Eye (tissue), 1 donor: ENCODE data around the gene TBC1D25.

Experiments used
- DNase-seq: peaks from one replicate; pipeline ENCODE4 v3.0.0-alpha.2; 2015

Gene TBC1D25

DNA sequence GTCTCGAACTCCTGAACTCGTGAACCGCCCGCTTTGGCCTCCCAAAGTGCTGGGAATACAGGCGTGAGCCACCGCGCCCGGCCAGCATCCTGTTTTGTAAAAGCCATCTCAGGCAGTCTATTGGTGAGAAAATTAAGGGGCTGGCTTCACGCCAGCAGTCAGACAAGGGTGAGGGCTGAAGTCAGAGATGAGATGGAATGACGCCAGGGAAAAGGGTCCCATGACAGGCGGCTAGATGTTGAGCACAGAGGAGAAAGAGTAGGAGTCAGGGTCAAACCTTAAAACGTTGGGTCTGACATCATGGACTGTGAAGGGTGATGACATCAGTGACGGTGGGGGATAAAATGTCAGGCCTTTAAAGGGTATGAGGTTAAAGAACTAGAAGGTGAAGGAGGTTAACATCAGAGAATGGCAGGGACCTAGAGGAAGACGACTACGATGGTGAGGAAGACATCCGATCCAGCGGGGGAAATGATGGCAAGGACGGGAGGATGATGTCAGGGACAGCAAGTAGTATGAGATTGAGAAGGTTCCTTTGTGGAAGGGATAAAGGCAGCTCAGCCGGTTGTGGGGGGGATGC lies 34.3 kb downstream of the TBC1D25 start:
- DNase-seq, result no peak

DNA sequence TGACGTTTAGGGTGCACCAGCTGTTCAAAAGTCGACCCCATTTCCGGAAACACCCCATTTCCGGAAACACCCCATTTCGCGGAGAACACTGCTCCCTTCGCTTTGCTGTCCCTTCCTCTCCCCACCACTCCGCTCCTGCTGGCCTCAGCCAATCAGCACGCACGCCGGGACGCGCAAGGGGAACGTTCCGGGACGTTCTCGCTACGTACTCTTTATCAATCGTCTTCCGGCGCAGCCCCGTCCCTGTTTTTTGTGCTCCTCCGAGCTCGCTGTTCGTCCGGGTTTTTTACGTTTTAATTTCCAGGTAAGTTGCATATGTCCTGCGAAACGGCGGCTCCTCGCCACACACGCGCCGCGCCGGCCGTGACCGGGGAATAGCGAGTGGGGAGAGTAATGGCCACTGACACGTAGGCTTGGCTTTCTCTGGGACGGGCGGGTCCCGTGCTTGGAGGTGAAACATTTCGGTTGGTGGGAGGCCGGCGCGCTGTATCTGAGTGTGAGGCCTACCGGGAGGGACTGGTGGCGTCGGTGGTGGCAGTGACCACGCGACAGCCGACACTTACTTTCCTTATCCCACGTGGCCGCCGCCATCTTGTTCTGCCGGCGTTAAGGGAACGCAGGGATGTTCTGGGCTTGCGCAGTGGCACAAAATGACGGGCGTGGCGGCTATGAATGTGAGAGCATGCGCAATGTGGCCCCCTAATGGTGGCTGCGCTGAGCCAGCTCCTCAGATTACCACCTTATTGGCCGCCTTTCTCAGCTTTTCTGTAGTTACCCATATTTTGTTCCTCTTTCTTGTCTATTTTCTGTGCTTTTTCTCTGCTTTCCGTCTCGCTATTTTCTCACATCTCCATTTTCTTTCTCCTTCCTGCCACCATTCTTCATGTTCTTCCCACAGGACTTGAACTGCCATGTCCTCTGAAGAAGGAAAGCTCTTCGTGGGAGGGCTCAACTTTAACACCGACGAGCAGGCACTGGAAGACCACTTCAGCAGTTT lies 35.1 kb downstream of the TBC1D25 start, which contains the start of gene RBM3:
Gene RBM3 (plus strand): TSS at position 215 of the 997 bp plus-strand sequence. CDS start 697 bp downstream, at position 912.
- peak; percentile 95 for DNase-seq

DNA sequence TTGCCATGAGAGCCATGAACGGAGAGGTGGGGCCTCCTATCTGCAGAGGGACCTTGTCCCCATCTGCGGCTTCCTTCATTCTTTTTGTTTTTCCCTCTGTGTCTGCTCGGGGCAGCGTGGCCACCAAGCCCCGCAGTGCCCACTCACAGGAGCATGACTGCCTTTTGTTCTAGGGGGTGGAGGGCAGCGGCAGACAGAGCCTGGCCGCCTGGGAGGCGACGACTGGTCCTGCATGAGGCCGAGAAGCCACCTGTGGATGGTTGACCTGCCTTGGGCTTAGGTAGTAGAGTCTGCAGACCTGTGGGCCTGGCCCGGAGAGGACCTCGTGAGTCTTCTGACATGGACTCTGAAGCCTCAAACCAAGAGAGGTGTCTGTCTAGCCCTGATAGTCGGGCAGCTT lies 36.1 kb downstream of the TBC1D25 start:
- no peak for DNase-seq

DNA sequence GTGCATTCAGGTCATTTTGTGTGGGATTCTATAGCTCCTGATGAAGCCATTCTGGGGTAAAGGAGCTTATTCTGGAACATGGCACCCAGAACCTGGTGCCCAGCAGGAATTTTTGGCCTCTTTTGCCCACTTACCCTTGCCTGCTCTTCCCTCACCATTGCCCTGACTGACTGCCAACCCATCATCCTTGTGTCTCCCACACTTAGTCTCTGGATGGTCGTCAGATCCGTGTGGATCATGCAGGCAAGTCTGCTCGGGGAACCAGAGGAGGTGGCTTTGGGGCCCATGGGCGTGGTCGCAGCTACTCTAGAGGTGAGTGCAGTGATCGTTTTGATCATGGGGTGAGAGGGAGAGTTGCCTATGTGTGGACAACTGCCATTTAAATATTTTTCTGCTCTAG lies 36.6 kb downstream of the TBC1D25 start:
- no peak for DNase-seq

DNA sequence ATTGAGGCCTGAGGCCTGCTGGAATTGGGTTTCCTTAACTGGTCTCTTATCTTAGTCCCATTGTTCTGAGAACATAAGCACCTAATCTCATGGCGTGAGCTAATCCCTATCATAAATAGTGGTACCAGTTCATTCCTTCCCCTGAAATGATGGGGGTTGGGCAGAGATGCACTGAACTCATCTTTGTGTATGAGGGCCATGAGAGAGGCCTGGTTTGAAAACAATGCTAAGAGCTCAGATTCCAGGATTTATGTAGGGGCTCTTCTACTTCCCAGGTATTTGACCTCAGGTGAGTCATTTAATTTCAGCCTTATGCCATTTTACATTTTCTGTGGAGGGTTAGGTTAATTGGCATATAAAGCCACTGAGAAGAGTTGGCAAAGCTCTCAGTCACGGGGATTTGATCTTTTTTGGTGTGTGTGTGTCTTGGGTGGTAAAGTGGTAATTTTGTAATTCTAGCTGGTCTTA lies 39.2 kb downstream of the TBC1D25 start:
- DNase-seq, result no peak

DNA sequence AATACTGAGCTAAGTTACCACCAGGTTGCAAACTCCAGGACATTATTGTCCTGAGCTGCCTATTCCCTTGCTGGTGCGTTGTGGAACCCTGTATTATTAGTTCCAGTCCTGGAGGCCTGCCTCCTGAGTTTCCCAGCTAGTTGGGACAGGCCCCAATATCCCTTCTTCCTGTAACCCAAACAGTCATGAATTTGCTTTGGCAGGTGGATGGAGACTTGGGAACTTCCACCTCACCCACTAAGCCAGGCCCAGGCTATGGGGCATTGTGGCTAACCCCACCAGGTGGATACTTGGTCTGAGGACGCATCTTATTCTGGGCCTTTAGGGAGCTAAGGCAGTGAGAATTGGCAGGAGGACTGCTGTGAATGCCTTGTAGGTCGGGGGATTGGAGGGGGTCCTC lies 39.7 kb downstream of the TBC1D25 start:
- no peak for DNase-seq

DNA sequence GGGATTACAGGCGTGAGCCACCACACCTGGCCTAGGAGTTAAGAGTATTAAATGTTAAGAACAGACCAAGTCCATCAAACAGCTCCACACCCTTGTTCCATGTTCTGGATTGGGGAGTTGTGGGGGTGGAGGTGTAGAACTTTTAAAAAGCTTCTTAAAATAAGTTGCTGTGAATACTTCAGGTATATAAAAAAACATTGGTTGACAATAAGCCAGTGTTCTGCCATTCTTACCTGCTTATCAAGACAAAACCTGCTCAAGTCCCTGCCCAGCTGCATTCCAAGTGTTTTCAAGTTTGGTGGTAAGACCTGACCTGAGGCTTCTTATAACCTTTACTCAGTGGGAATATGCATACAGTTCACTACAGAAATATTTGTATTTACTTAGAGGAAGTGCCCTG lies 41.1 kb downstream of the TBC1D25 start:
- no peak for DNase-seq

DNA sequence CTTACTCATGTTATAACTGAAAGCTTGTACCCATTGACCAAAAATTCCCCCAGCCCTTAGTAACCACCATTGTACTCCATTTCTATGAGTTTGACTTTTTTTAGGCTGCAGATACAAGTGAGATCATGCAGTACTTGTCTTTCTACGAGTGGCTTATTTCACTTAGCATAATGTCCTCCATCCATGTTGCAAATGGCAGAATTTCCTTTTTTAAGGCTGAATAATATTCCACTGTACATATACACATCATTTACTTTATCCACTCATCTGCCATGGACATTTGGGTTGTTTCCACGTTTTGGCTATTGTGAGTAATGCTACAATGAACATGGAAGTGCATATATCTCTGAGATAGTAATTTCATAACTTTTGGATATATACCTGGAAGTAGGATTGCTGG lies 45.2 kb downstream of the TBC1D25 start:
- no peak for DNase-seq

DNA sequence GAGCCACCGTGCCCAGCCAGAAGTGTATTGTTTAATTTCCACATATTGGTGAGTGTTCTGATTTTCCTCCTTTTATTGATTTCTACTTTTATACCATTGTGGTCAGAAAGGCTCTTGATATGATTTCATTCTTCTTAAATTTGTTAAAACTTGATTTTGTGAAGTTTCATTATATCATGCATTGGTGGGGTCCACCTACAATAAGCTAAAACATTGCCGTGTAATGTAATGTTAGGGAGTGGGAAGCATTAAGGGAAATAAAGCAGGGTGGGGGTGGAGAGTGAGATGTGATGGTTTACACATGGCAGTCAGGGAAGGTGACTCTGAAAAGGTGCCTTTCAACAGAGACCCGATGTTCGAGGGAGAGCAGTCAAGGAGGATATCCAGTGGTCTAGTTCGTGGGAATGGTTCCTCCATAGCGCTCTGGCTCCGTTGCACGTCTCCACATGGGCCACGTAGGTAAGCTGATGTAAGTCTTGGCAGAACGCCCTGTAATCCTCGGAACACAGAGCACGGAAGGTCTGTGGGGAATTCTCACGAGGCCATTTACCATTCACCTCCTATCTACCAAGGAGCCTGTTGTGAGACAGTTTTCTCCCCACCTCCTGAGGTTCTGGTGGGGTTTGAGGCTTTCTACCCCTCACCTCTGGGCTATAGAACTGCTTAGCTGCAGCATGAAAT lies 50.1 kb downstream of the TBC1D25 start:
- no peak for DNase-seq

DNA sequence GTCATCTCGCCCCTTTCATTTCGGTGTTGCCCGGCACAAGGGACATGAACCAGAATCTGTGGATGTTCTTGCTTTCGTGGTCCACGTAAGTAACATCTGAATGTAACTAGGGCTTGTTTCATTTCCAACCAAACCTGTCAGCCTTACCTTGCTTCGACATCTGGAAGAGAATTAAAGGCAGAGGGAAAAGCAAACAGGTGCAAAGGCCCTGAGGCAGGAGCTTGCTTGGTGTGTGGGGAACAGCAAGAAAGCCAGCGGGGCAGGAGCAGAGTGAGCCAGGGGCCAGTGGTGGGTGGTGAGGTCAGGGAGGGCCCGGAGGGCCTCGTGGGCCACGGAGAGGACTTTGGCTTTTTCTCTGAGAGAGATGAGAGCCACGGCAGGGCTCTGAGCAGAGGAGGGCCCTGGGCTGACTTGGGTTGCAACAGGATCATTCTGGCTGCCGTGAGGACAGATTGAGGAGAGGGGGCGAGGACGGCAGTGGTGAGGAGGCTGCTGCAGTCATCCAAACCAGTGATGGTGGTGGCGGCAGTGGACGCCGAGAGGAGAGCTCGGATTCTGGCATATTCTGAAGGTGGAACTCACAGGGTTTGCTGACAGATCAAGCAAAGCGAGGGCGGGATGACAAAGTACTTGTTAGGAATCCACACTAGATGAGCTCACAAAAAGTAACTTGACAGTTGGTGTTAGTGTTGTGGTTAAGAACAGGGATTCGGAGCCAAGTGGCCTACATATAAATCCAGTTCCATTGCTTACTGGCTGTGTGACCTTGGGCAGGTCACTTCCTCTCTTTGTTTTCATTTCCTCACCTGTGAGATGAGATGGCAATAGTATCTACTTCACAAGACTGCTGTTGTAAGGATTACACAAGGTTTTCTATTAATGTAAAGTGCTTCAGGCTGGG lies 50.9 kb downstream of the TBC1D25 start:
- no peak for DNase-seq

DNA sequence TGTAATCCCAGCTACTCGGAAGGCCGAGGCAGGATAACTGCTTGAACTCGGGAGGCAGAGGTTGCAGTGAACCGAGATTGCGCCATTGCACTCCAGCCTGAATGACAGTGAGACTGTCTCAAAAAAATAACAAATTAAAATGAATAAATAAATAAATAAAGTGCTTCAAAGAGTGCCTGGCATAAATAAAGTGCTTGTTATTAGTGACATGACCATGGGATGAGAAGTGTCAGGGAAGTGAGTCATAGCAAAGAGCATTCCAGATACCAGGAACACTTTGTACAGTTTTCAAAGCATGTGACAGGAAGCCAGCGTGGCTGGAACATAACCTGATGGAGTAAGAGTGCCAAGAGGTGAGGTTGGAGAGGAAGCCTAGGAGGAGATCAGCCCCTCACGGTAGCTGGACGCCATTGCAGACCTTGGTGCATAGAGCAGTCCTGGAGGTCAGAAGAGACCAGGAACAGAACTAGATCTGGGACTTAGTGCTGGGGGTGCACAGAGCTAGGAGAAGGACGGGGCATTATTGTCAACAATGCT lies 51.8 kb downstream of the TBC1D25 start:
- DNase-seq, result no peak

DNA sequence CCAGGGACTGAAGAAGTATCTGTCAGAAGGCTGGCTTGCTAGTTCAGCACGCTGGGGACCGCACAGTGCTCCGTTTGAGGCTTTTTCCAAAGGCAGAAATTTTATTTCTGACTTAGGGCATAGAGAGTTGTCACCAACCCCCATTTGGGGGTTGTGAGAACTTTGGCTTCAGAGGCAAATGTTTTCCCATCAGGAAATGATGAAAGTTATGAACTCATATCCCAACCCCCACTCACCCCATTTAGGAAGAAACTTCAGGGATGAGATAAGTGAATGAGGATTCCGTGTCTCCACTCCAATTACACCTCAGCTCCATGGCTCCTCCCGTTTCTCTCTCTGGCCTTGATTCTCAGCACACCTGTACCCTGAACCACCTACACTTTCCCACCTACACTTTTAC lies 53.5 kb downstream of the TBC1D25 start:
- DNase-seq, result no peak

DNA sequence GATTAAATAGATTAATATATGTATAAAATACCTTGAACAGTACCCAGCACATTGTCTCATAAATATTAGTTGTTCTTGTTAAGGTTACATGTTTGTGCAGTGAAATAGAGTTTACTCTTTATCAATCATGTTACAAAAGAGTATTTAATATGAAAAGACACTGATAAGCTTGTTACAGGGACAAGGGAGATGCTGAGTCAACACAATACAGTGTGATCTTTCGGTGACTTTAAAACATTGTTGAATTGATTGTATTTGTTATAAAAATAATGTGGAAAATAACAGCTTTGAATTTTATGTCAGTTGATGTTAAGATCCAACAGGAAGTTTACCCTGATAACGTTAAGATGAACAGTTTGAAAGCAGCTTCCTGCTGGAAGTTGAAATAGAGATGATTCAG lies 56.4 kb downstream of the TBC1D25 start:
- DNase-seq, result no peak

DNA sequence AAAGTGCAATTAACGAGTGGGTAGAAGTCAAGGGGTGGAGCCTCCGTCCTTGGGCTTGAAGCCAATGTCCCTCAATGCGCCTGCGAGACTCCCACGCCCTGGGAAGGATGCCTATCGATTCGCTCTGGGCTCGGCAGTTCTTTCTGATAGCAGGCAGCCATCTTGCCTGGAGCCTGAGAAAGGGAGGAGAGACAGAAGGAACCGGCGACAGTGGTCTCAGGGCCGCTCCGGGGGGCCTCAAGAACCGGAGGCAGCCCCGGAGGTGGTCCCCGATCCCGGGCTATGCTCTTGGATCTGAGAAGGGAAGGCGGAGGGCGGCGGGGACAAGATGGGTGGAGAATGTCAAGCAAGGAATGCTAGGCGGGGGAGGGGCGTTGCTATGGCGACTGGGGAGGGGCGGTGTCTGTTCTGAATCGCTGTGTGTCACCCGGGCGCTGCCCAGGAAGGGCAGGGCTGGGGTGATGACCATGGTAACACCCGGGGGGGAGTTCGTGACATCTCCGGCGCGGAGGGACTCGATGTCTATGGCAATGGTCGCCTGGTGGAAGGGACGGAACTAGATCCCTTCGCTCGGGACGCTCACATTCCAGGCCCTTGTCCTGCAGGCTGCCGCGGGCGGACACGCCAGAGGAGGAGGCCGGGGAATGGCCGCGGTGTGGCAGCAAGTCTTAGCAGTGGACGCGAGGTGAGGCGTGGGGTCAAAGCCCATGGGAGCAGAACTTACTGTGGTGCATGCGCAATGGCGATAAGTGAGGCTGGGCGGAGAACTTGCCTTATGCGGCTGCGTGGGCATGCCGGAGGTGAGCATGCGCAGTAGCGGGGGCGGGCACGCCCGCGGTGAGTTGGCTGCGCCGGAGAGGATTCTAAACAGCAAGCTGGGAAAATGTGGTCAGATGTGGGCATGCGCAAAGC lies 58.1 kb downstream of the TBC1D25 start, which contains the start of gene WDR13:
Gene WDR13 (plus strand): TSS at position 140 of the 912 bp plus-strand sequence. CDS start 505 bp downstream, at position 645.
- peak; percentile 95 for DNase-seq

DNA sequence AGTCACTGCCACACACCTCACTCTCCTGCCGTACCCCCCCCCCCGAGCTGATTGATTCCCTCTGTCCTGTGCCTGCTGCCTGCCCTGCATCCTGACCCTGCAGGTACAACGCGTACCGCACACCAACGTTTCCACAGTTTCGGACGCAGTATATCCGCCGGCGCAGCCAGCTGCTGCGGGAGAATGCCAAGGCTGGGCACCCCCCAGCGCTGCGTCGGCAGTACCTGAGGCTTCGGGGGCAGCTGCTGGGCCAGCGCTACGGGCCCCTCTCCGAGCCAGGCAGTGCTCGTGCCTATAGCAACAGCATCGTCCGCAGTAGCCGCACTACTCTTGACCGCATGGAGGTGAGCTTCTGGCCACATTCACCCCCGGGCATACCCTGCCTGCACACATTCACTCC lies 59.1 kb downstream of the TBC1D25 start:
- no peak for DNase-seq

DNA sequence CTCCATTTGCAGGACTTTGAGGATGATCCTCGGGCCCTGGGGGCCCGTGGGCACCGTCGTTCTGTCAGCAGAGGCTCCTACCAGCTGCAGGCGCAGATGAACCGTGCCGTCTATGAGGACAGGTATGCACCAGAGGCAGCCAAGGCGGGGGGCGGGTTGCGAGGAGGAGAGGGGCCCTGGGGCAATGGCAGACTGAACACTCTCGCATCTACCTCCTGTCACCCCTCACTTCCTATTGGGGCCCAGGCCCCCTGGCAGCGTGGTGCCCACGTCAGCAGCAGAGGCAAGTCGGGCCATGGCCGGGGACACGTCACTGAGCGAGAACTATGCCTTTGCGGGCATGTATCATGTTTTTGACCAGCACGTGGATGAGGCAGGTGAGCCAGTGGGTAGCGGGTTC lies 59.8 kb downstream of the TBC1D25 start:
- DNase-seq, result no peak

DNA sequence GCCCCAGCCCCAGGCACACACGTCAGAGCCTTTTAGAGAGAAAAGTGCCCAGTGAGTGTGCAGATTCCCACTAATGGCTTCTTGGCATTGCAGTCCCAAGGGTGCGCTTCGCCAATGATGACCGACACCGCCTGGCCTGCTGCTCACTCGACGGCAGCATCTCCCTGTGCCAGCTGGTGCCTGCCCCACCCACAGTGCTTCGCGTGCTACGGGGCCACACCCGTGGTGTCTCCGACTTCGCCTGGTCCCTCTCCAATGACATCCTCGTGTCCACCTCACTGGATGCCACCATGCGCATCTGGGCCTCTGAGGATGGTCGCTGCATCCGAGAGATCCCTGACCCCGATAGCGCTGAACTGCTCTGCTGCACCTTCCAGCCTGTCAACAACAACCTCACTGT lies 60.7 kb downstream of the TBC1D25 start:
- DNase-seq, result no peak

DNA sequence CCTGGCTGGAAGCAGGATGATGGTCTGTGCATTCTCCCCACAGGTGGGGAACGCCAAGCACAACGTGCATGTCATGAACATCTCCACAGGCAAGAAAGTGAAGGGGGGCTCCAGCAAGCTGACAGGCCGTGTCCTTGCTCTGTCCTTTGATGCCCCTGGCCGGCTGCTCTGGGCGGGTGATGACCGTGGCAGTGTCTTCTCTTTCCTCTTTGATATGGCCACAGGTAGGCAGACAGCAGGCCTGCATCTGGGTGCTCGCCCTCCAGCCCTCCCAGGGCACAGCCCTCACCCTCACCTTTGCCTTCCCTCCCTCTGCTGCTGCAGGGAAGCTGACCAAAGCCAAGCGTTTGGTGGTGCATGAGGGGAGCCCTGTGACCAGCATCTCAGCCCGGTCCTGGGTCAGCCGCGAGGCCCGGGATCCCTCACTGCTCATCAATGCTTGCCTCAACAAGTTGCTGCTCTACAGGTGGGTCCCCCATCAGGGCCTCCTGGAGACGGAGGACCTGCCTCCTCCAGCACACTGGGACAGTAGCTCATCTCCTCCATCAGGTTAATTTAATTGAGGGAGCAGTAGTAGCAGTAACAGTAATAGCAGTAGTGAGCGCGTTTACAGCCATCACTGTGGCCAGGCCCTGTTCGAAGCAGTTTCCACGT lies 62.4 kb downstream of the TBC1D25 start:
- no peak for DNase-seq

DNA sequence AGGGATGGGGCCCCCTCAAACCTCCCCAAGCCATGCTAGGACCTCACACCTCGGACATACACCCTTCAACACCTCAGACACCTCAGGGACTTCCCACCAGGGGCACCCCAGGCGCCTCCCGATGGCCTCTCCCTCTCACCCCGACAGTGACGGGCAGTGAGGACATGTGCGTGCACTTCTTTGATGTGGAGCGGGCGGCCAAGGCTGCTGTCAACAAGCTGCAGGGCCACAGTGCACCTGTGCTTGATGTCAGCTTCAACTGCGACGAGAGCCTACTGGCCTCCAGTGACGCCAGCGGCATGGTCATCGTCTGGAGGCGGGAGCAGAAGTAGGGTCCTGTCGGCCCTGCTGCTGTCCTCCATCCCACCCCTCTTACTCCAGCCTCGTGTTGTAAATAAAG lies 65.2 kb downstream of the TBC1D25 start:
- no peak for DNase-seq

DNA sequence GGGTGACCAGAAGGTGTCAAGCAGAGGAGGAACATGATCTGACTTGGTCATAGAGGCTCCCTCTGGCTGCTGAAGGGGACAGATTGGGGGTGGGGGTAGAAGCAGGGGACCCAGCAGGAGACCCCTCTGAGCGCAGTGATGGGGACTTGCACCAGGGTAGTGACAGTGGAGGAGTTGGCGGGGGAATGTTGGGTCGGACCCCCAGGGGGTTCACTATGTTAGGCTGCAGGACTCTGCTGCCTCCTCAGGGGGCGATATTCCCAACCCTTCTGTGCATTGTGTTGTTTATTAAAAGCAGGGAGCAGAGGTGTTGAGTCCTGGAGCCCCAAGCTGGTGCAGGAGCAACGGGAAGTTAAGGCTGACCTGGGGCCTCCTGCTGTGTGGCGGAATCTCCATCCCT lies 66.6 kb downstream of the TBC1D25 start:
- DNase-seq, result no peak
